GM23338 (cell line): ENCODE measurements around the gene MAZ. TPM values are rescaled to one million over a fixed set of nuclear protein-coding genes. Genes with fewer than 3 reads are reported as not detected.
"Not testable (repeated sequence)": the region's sequence is repeated elsewhere in the genome, so short reads cannot be mapped to it uniquely, and the experiment has no call there.

ENCODE experiments used
- ATAC-seq: fragments of 200-7000 bp; cut with Tn5 transposase; 3 replicates; pipeline ENCODE4 v1.9.1; 2020
- DNase-seq: peaks from one replicate; pipeline ENCODE4 v3.0.0-alpha.2; 2015; ENCODE audit warnings: low spot score
- H2AFZ ChIP-seq: fragments of 200-600 bp; sonication (generic); 2 replicates; pipeline ENCODE4 v1.8.0; 2016; ENCODE audit warnings: antibody characterized with exemption, mild to moderate bottlenecking, moderate library complexity
- H3F3A ChIP-seq: fragments of 200-600 bp; sonication (generic); replicated peaks from 2 replicates; pipeline ENCODE4 v1.8.0; 2017; ENCODE audit warnings: antibody characterized with exemption, mixed run types, low read depth
- H3K27ac ChIP-seq: fragments of 200-600 bp; sonication (generic); 2 replicates; pipeline ENCODE4 v1.6.1; 2016; ENCODE audit warnings: low read depth
- H3K27me3 ChIP-seq: fragments of 200-600 bp; sonication (generic); 2 replicates; pipeline ENCODE4 v1.8.0; 2016; ENCODE audit warnings: mild to moderate bottlenecking, mixed run types, moderate library complexity; ENCODE audit not compliant: insufficient read depth
- H3K36me3 ChIP-seq: fragments of 200-600 bp; sonication (generic); 2 replicates; pipeline ENCODE4 v1.8.0; 2016; ENCODE audit warnings: mild to moderate bottlenecking; ENCODE audit not compliant: insufficient read depth
- H3K4me1 ChIP-seq: fragments of 200-600 bp; sonication (generic); 2 replicates; pipeline ENCODE4 v1.8.0; 2016; ENCODE audit warnings: mild to moderate bottlenecking, moderate library complexity; ENCODE audit not compliant: insufficient read depth
- H3K4me2 ChIP-seq: fragments of 200-600 bp; sonication (generic); 2 replicates; pipeline ENCODE4 v1.7.1; 2017; ENCODE audit warnings: mixed run types
- H3K4me3 ChIP-seq: fragments of 200-600 bp; sonication (generic); 2 replicates; pipeline ENCODE4 v1.6.1; 2016; ENCODE audit warnings: mixed run types
- H3K79me2 ChIP-seq: fragments of 200-600 bp; sonication (generic); replicated peaks from 2 replicates; pipeline ENCODE4 v1.8.0; 2017; ENCODE audit warnings: mild to moderate bottlenecking; ENCODE audit not compliant: insufficient read depth
- H3K9me2 ChIP-seq: fragments of 200-600 bp; sonication (generic); 2 replicates; pipeline ENCODE4 v1.8.0; 2017; ENCODE audit not compliant: insufficient read depth
- H4K20me1 ChIP-seq: fragments of 200-600 bp; sonication (generic); replicated peaks from 2 replicates; pipeline ENCODE4 v1.8.0; 2017; ENCODE audit warnings: mild to moderate bottlenecking; ENCODE audit not compliant: insufficient read depth
- H3K27ac Mint-ChIP-seq: 2 replicates; pipeline ENCODE4 v1.8.0; 2020; ENCODE audit warnings: inconsistent platforms, mild to moderate bottlenecking, moderate library complexity, mixed read lengths
- H3K27me3 Mint-ChIP-seq: 3 replicates; pipeline ENCODE4 v1.8.0; 2022; ENCODE audit warnings: low read depth, mild to moderate bottlenecking, moderate library complexity, mixed read lengths, inconsistent platforms; ENCODE audit not compliant: insufficient read depth, poor library complexity
- H3K36me3 Mint-ChIP-seq: 3 replicates; pipeline ENCODE4 v1.8.0; 2021; ENCODE audit warnings: low read depth, mild to moderate bottlenecking, inconsistent platforms, moderate library complexity, mixed read lengths
- H3K4me1 Mint-ChIP-seq: 3 replicates; pipeline ENCODE4 v1.8.0; 2020; ENCODE audit warnings: mild to moderate bottlenecking, inconsistent platforms, mixed read lengths
- H3K4me3 Mint-ChIP-seq: 3 replicates; pipeline ENCODE4 v1.8.0; 2021; ENCODE audit warnings: moderate library complexity, mild to moderate bottlenecking, inconsistent platforms, mixed read lengths
- H3K9me3 Mint-ChIP-seq: 3 replicates; pipeline ENCODE4 v1.8.0; 2020; ENCODE audit warnings: moderate library complexity, mild to moderate bottlenecking, inconsistent platforms, mixed read lengths
- CREB1 ChIP-seq: fragments of 250-450 bp; sonication (Bioruptor Pico); IDR thresholded peaks from 2 replicates; pipeline ENCODE4 v1.5.0; 2020; ENCODE audit warnings: low read depth, mild to moderate bottlenecking, moderate library complexity
- EZH2phosphoT487 ChIP-seq: fragments of 200-600 bp; sonication (generic); IDR thresholded peaks from one replicate; pipeline ENCODE4 v1.8.1; 2018; ENCODE audit warnings: antibody characterized with exemption; ENCODE audit not compliant: unreplicated experiment
- NANOG ChIP-seq: IDR thresholded peaks from 2 replicates; pipeline ENCODE4 v1.6.1; 2016; ENCODE audit warnings: antibody characterized with exemption, borderline replicate concordance
- polyA plus RNA-seq: library from polyadenylated mRNA; unstranded; fragments of >200 nt; fragmentation: Nextera tagmentation; extraction: Ambion mirVana; gene quantifications from 2 replicates; pipeline ENCODE4 v1.2.1, GENCODE V29; 2016
- total RNA-seq: library from RNA; depleted of rRNA; stranded (reverse); fragments of >200 nt; shearing (Covaris generic); gene quantifications from 2 replicates; pipeline ENCODE4 v1.2.3, GENCODE V29; 2014
- TF ChIP-seq, protein P1 (sequence below): IDR thresholded peaks from one replicate; pipeline ENCODE4 v1.6.1; 2018; ENCODE audit warnings: antibody characterized with exemption; ENCODE audit not compliant: unreplicated experiment

The MAZ gene
- total and polyA plus RNA-seq, 2 experiments from 2014 or later, result 155 to 270 TPM

DNA sequence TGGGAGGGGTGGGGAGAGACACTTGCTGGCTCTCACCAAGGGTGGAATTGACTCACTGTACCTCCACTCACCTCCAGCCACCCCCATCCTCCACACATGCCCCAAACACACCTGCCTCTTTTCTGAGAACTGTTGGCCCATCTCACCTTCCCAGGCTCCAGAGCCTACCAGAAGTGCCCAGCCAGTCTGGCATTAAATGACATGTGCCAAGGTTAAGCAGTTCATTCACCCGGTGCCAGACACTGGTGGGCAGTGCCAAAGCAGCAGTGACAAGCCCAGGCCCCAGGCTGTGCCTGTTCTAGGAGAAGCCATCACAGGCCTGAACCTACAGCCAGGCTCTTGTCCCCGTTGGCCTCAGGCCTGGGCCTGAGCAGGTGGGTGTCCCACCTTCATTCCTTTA lies 25.2 kb downstream of the MAZ start (continued):
- TF ChIP-seq, protein P1, sequence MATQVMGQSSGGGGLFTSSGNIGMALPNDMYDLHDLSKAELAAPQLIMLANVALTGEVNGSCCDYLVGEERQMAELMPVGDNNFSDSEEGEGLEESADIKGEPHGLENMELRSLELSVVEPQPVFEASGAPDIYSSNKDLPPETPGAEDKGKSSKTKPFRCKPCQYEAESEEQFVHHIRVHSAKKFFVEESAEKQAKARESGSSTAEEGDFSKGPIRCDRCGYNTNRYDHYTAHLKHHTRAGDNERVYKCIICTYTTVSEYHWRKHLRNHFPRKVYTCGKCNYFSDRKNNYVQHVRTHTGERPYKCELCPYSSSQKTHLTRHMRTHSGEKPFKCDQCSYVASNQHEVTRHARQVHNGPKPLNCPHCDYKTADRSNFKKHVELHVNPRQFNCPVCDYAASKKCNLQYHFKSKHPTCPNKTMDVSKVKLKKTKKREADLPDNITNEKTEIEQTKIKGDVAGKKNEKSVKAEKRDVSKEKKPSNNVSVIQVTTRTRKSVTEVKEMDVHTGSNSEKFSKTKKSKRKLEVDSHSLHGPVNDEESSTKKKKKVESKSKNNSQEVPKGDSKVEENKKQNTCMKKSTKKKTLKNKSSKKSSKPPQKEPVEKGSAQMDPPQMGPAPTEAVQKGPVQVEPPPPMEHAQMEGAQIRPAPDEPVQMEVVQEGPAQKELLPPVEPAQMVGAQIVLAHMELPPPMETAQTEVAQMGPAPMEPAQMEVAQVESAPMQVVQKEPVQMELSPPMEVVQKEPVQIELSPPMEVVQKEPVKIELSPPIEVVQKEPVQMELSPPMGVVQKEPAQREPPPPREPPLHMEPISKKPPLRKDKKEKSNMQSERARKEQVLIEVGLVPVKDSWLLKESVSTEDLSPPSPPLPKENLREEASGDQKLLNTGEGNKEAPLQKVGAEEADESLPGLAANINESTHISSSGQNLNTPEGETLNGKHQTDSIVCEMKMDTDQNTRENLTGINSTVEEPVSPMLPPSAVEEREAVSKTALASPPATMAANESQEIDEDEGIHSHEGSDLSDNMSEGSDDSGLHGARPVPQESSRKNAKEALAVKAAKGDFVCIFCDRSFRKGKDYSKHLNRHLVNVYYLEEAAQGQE, result no peak

DNA sequence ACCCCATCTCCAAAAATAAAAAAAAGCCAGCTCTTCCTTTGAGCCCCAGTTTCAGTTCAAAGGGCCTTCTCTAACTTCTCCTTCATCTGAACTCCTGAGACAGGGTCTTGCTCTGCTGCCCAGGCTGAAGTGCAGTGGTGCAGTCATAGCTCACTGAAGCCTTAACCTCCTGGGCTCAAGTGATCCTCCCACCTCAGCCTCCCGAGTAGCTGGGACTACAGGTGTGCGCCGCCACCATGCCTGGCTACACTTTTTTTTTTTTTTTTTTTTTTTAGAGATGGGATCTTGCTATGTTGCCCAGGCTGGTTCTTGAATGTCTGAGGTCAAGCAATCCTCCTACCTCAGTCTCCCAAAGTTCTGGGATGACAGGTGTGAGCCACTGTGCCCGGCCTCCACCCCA lies 26.9 kb downstream of the MAZ start:
- not testable (repeated sequence) for H3K4me3 Mint-ChIP-seq, H3K36me3 Mint-ChIP-seq, H3K9me2 ChIP-seq, DNase-seq, H3K36me3 ChIP-seq, H3K4me1 ChIP-seq, H3K27me3 Mint-ChIP-seq, H3K27ac ChIP-seq, H3K4me3 ChIP-seq, H2AFZ ChIP-seq, ATAC-seq, H4K20me1 ChIP-seq, H3K4me2 ChIP-seq, H3K4me1 Mint-ChIP-seq, H3K79me2 ChIP-seq, H3K9me3 Mint-ChIP-seq, H3K27ac Mint-ChIP-seq, H3K27me3 ChIP-seq, H3F3A ChIP-seq

DNA sequence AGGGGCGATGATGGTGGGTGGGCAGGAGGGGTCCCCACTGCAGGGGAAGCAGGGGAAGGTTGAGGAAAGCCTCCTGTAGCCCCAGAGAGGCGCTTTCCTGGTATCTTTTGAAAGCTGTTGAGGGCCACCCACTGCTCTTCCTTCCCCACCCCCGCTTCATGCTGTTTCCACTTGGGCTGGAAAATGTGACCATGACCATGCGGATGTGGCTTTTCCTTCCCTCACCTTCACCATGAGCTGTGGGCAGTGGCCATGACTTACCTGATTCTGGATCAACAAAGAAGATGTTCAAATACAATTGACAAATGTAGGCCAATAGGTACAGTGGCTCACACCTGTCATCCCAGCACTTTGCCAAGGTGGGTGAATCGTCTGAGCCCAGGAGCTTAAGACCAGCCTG lies 27.8 kb downstream of the MAZ start:
- no peak overlapping the region for H3K4me3 ChIP-seq
- Mint-ChIP-seq H3K27ac (no peak overlapping the region), H3K36me3 (no peaks in the 10 kb centered on the region), H3K4me1 (no peaks in the 10 kb centered on the region; the same call in 2 of the 3 replicates), H3K9me3 (no peaks in the 10 kb centered on the region), H3K4me3 (no peak overlapping the region), H3K27me3 (peaks cover 2% of the 10 kb centered on the region)
- TF ChIP-seq NANOG, result no peak
- H2AFZ ChIP-seq, result no peak overlapping the region
- H3K79me2 ChIP-seq, result no peaks in the 10 kb centered on the region
- H4K20me1 ChIP-seq, result no peaks in the 10 kb centered on the region
- no peaks in the 10 kb centered on the region for H3K4me1 ChIP-seq
- H3F3A ChIP-seq, result no peaks in the 10 kb centered on the region
- no peaks in the 10 kb centered on the region for H3K36me3 ChIP-seq
- H3K4me2 ChIP-seq, result no peak overlapping the region
- H3K27me3 ChIP-seq, result no peaks in the 10 kb centered on the region
- H3K9me2 ChIP-seq, result no peaks in the 10 kb centered on the region
- ATAC-seq (no peak), DNase-seq (no peak)
- no peak overlapping the region for H3K27ac ChIP-seq

DNA sequence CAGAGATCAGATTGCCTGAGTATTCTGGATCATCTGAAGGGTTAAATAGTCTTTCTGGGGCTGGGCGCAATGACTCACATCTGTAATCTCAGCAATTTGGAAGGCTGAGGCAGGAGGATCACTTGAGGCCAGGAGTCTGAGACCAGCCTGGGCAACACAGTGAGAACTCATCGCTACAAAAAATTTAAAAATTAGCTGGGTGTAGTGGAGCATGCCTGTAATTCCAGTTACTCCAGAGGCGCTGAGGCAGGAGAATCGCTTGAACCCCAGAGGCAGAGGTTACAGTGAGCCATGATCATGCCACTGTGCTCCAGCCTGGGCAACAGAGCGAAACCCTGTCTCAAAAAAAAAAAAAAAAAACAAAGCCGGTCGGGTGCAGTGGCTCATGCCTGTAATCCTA lies 29.6 kb downstream of the MAZ start:
- Histone ChIP-seq H3K79me2 (no peaks in the 10 kb centered on the region), H3K4me3 (no peak overlapping the region), H3K4me1 (no peaks in the 10 kb centered on the region), H4K20me1 (no peaks in the 10 kb centered on the region), H3K36me3 (no peaks in the 10 kb centered on the region), H3K27me3 (no peaks in the 10 kb centered on the region), H3K27ac (no peak overlapping the region), H3F3A (no peaks in the 10 kb centered on the region), H2AFZ (no peak overlapping the region), H3K9me2 (no peaks in the 10 kb centered on the region), H3K4me2 (no peak overlapping the region)
- Mint-ChIP-seq H3K36me3 (no peaks in the 10 kb centered on the region), H3K27ac (no peak overlapping the region), H3K9me3 (no peaks in the 10 kb centered on the region), H3K27me3 (peaks cover 3% of the 10 kb centered on the region), H3K4me1 (no peaks in the 10 kb centered on the region; the same call in 2 of the 3 replicates), H3K4me3 (no peak overlapping the region)
- TF ChIP-seq EZH2phosphoT487 (no peak), CREB1 (CRISPR knock-in tag) (no peak)
- DNase-seq, result no peak
- ATAC-seq, result no peak
